Esophagus mucosa (tissue), 1 donor: ENCODE results near the gene PNPLA3. TPM values are rescaled to one million over a fixed set of nuclear protein-coding genes. Genes with fewer than 3 reads are reported as not detected.

Source experiments
- ATAC-seq: fragments of 200-7000 bp; cut with Tn5 transposase; one replicate; pipeline ENCODE4 v1.9.1; 2020
- total RNA-seq: library from RNA; stranded (reverse); gene quantifications from one replicate; pipeline ENCODE4 v1.2.4, GENCODE V29; 2023
- donor health status: DM: yes; HTN: yes; CAD: no.

Gene PNPLA3
- total RNA-seq, 1 donor from 2014 or later = 1.3 TPM

- no peak for ATAC-seq
Observed at GRCh38 chr22:43967069-43967468, 43.5 kb downstream of the PNPLA3 start.

GRCh38 chr22:43968614-43969013 is 45.0 kb downstream of the PNPLA3 start:
- ATAC-seq = no peak

- no peak for ATAC-seq
Observed at GRCh38 chr22:43969021-43969878, 45.6 kb downstream of the PNPLA3 start.

GRCh38 chr22:43969989-43970755 is 46.6 kb downstream of the PNPLA3 start:
- no peak for ATAC-seq

GRCh38 chr22:43971112-43971511 is 47.5 kb downstream of the PNPLA3 start:
- ATAC-seq = no peak

GRCh38 chr22:43972931-43973462 is 49.4 kb downstream of the PNPLA3 start:
- no peak for ATAC-seq

- no peak for ATAC-seq
Observed at GRCh38 chr22:43974028-43974545, 50.5 kb downstream of the PNPLA3 start.

- no peak for ATAC-seq
Observed at GRCh38 chr22:43975041-43975440, 51.4 kb downstream of the PNPLA3 start.

- no peak for ATAC-seq
Observed at GRCh38 chr22:43976861-43977795, 53.5 kb downstream of the PNPLA3 start.

GRCh38 chr22:43978558-43978957 is 55.0 kb downstream of the PNPLA3 start:
- no peak for ATAC-seq

- no peak for ATAC-seq
Observed at GRCh38 chr22:43980579-43980978, 57.0 kb downstream of the PNPLA3 start.

GRCh38 chr22:43980996-43981395 is 57.4 kb downstream of the PNPLA3 start:
- ATAC-seq = no peak

GRCh38 chr22:43983808-43984207 is 60.2 kb downstream of the PNPLA3 start:
- no peak for ATAC-seq

- ATAC-seq = no peak
Observed at GRCh38 chr22:43985532-43985931, 61.9 kb downstream of the PNPLA3 start.

GRCh38 chr22:43988116-43988820 is 64.7 kb downstream of the PNPLA3 start:
- ATAC-seq = no peak

- no peak for ATAC-seq
Observed at GRCh38 chr22:43988960-43989359, 65.4 kb downstream of the PNPLA3 start.

- no peak for ATAC-seq
Observed at GRCh38 chr22:43990044-43990443, 66.4 kb downstream of the PNPLA3 start.

GRCh38 chr22:43991316-43992020 is 67.9 kb downstream of the PNPLA3 start:
- no peak for ATAC-seq

- ATAC-seq = no peak
Observed at GRCh38 chr22:43992331-43992821, 68.8 kb downstream of the PNPLA3 start.

- ATAC-seq = peak; percentile 72
Observed at GRCh38 chr22:43993072-43993760, 69.6 kb downstream of the PNPLA3 start.
